PC-9 (cell line): ENCODE data around the gene RARS2. TPM values are rescaled to one million over a fixed set of nuclear protein-coding genes. Genes with fewer than 3 reads are reported as not detected.
"Not testable (repeated sequence)": the region's sequence is repeated elsewhere in the genome, so short reads cannot be mapped to it uniquely, and the experiment has no call there.

Source experiments
- BruUV-seq: library from RNA; stranded (reverse); fragments of 400-500 nt; replicated peaks from 2 replicates; lab custom pipeline; 2021; lab: Mats Ljungman, UMichigan
- CTCF ChIA-PET: fragments of 300-600 bp; sonication (Branson Sonifier 250); formaldehyde crosslinking; loops from one replicate; lab custom pipeline; 2022; ENCODE audit warnings: antibody characterized with exemption; lab: Charles Lee
- POLR2A ChIA-PET: fragments of 300-600 bp; sonication (Branson Sonifier 250); formaldehyde crosslinking; loops from one replicate; lab custom pipeline; 2022; ENCODE audit warnings: antibody characterized with exemption; ENCODE audit not compliant: unreplicated experiment; lab: Charles Lee
- DNase-seq, 2 experiments: peaks; one replicate each; pipeline versions ENCODE4 v3.0.0 to v3.0.0-alpha.2; 2015 to 2022; ENCODE audit warnings: mixed read lengths in 1 of 2
- H2AFZ ChIP-seq: fragments of 200-600 bp; sonication (generic); 2 replicates; pipeline ENCODE4 v1.8.1; 2017; ENCODE audit warnings: antibody characterized with exemption
- H3F3A ChIP-seq: fragments of 200-600 bp; sonication (generic); 2 replicates; pipeline ENCODE4 v1.8.1; 2017; ENCODE audit warnings: antibody characterized with exemption, mild to moderate bottlenecking, low read depth; ENCODE audit not compliant: insufficient read depth
- H3K27ac ChIP-seq: fragments of 200-600 bp; sonication (generic); 2 replicates; pipeline ENCODE4 v1.6.1; 2016; ENCODE audit warnings: mixed run types
- H3K27me3 ChIP-seq: fragments of 200-600 bp; sonication (generic); 2 replicates; pipeline ENCODE4 v1.6.1; 2016; ENCODE audit warnings: low read depth, mixed run types; ENCODE audit not compliant: insufficient read depth
- H3K36me3 ChIP-seq: fragments of 200-600 bp; sonication (generic); 2 replicates; pipeline ENCODE4 v1.6.1; 2016; ENCODE audit warnings: low read depth, mixed run types
- H3K4me1 ChIP-seq: fragments of 200-600 bp; sonication (generic); replicated peaks from 2 replicates; pipeline ENCODE4 v1.6.1; 2016; ENCODE audit warnings: mixed run types; ENCODE audit not compliant: insufficient read depth
- H3K4me2 ChIP-seq: fragments of 200-600 bp; sonication (generic); 2 replicates; pipeline ENCODE4 v1.6.1; 2017; ENCODE audit warnings: mixed run types
- H3K4me3 ChIP-seq: fragments of 200-600 bp; sonication (generic); 2 replicates; pipeline ENCODE4 v1.6.1; 2016; ENCODE audit warnings: mixed run types
- H3K79me2 ChIP-seq: fragments of 200-600 bp; sonication (generic); 2 replicates; pipeline ENCODE4 v1.6.1; 2017; ENCODE audit warnings: low read depth, mixed run types
- H3K9me2 ChIP-seq: fragments of 200-600 bp; sonication (generic); 2 replicates; pipeline ENCODE4 v1.8.1; 2017; ENCODE audit warnings: mild to moderate bottlenecking; ENCODE audit not compliant: insufficient read depth
- H3K9me3 ChIP-seq: fragments of 200-600 bp; sonication (generic); 2 replicates; pipeline ENCODE4 v1.8.1; 2016; ENCODE audit warnings: low read depth; ENCODE audit not compliant: insufficient read depth
- H4K20me1 ChIP-seq: fragments of 200-600 bp; sonication (generic); 2 replicates; pipeline ENCODE4 v1.8.1; 2017; ENCODE audit not compliant: insufficient read depth
- CTCF ChIP-seq: fragments of 200-600 bp; sonication (generic); conservative IDR thresholded peaks from 2 replicates; pipeline ENCODE4 v1.6.1; 2017; ENCODE audit warnings: mixed run types, antibody characterized with exemption, mild to moderate bottlenecking, moderate library complexity
- EZH2 ChIP-seq: fragments of 200-600 bp; sonication (generic); IDR thresholded peaks from 2 replicates; pipeline ENCODE4 v1.8.0; 2017; ENCODE audit warnings: antibody characterized with exemption, low read depth
- intact Hi-C: fragments of 100-400 bp; cut with micrococcal nuclease; formaldehyde crosslinking; loops from one replicate; pipeline ENCODE4 v1.10.0; 2022; ENCODE audit not compliant: unreplicated experiment
- total RNA-seq: library from RNA; stranded (reverse); gene quantifications from 2 replicates; pipeline ENCODE4 v1.2.3, GENCODE V29; 2021

Gene RARS2
- total RNA-seq, 1 experiment from 2014 or later = 34.6 TPM

GRCh38 chr6:87623248-87623647, 33.5 kb upstream of the RARS2 start:
- no peak overlapping the region for H3K4me3 ChIP-seq
- BruUV-seq = no TSS peak
- H3K9me2 ChIP-seq = no peaks in the 10 kb centered on the region
- no peak overlapping the region for H3K4me2 ChIP-seq
- CTCF ChIA-PET = no interaction called here
- TF ChIP-seq EZH2 (no peak), CTCF (no peak)
- H3F3A ChIP-seq = no peaks in the 10 kb centered on the region
- no peaks in the 10 kb centered on the region for H3K9me3 ChIP-seq
- H4K20me1 ChIP-seq = no peaks in the 10 kb centered on the region
- no peak overlapping the region for H2AFZ ChIP-seq
- POLR2A ChIA-PET = no interaction called here
- no peaks in the 10 kb centered on the region for H3K27me3 ChIP-seq
- intact Hi-C loops = no loop called here
- H3K4me1 ChIP-seq = no peaks in the 10 kb centered on the region
- no peak overlapping the region for H3K27ac ChIP-seq
- no peaks in the 10 kb centered on the region for H3K79me2 ChIP-seq
- no peak for DNase-seq
- H3K36me3 ChIP-seq = no peaks in the 10 kb centered on the region

DNA sequence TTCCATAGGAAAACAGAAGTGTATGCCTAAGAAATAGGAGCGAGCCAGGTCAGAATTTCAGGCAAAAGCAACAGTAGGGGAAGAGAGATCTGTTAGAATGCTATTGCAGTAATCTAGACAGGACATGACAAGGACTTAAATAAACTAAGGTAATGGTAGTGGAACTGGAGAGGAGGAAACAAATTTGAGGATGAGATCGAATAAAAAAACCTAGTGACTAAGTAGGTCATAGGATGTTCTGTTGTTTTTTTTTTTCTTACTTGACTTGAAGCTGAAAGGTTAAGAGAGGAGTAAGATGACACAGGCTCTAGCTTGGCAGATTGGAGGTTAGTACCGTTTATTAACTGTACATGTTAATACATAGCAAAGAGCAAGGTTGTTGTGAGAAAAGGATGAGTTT, 28.7 kb upstream of the RARS2 start:
- Histone ChIP-seq H3K27ac (no peak overlapping the region), H3K36me3 (no peaks in the 10 kb centered on the region), H3K4me1 (no peaks in the 10 kb centered on the region), H3K4me2 (no peak overlapping the region), H3K79me2 (no peaks in the 10 kb centered on the region), H3K9me2 (no peaks in the 10 kb centered on the region), H3K9me3 (no peaks in the 10 kb centered on the region), H3F3A (no peaks in the 10 kb centered on the region), H4K20me1 (no peaks in the 10 kb centered on the region), H2AFZ (no peak overlapping the region), H3K4me3 (no peak overlapping the region), H3K27me3 (no peaks in the 10 kb centered on the region)
- no peak for DNase-seq
- CTCF ChIA-PET = no interaction called here
- POLR2A ChIA-PET = no interaction called here
- intact Hi-C loops = no loop called here
- no peak for TF ChIP-seq CTCF
- BruUV-seq = no TSS peak

DNA sequence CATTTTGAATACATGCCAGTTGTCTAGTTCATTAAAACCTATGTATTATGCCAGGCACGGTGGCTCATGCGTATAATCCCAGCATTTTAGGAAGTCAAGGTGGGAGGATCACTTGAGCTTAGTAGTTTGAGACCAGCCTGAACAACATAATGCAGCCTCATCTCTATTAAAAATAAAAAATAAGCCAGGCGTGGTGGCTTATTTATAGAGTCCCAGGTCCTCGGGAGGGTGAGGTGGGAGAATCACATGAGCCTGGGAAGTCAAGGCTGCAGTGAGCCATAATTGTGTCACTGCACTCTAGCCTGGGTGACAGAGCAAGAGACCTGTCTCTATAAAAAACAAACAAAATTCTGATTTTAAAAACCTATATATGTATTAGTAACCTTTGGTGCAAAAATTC, 27.6 kb upstream of the RARS2 start:
- no peak for DNase-seq
- no peak overlapping the region for H3K4me2 ChIP-seq
- TF ChIP-seq EZH2 (no peak), CTCF (no peak)
- no peaks in the 10 kb centered on the region for H3K27me3 ChIP-seq
- ChIA-PET POLR2A (no interaction called here), CTCF (no interaction called here)
- H3K79me2 ChIP-seq = no peaks in the 10 kb centered on the region
- H3K4me3 ChIP-seq = no peak overlapping the region
- H3K9me2 ChIP-seq = no peaks in the 10 kb centered on the region
- no peak overlapping the region for H3K27ac ChIP-seq
- H3F3A ChIP-seq = no peaks in the 10 kb centered on the region
- H2AFZ ChIP-seq = no peak overlapping the region
- no peaks in the 10 kb centered on the region for H3K4me1 ChIP-seq
- no peaks in the 10 kb centered on the region for H3K9me3 ChIP-seq
- BruUV-seq = no TSS peak
- no peaks in the 10 kb centered on the region for H3K36me3 ChIP-seq
- no peaks in the 10 kb centered on the region for H4K20me1 ChIP-seq
- intact Hi-C loops = no loop called here

DNA sequence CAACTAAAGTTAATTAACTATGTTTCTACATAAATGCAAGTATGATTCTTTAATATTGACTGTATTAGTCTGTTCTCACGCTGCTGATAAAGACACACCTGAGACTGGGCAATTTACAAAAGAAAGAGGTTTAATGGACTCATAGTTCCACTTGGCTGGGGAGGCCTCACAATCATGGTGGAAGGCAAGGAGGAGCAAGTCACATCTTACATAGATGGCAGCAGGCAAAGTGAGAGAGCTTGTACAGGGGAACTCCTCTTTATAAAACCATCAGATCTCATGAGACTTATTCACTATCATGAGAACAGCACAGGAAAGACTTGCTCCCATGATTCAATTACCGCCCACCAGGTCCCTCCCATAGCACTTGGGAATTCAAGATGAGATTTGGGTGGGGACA, 23.2 kb upstream of the RARS2 start:
- H3K4me3 ChIP-seq, H3K27ac ChIP-seq, H3K4me1 ChIP-seq, intact Hi-C loops, H3F3A ChIP-seq, POLR2A ChIA-PET, CTCF ChIA-PET, DNase-seq, H3K36me3 ChIP-seq, H2AFZ ChIP-seq, H3K9me3 ChIP-seq, H3K4me2 ChIP-seq, H4K20me1 ChIP-seq, H3K27me3 ChIP-seq, H3K9me2 ChIP-seq, BruUV-seq, H3K79me2 ChIP-seq: not testable (repeated sequence)
